HG02884 (cell line): ENCODE measurements around the gene FGF10.

Source experiments
- ATAC-seq: cut with Tn5 transposase; IDR thresholded peaks from one replicate; pipeline ENCODE4 v1.9.1; 2021; ENCODE audit warnings: mild to moderate bottlenecking, moderate library complexity; ENCODE audit not compliant: unreplicated experiment

FGF10 gene

GRCh38 chr5:44358421-44358820 lies 30.8 kb downstream of the FGF10 start:
- no peak for ATAC-seq

GRCh38 chr5:44356231-44356630 lies 33.0 kb downstream of the FGF10 start:
- no peak for ATAC-seq

DNA sequence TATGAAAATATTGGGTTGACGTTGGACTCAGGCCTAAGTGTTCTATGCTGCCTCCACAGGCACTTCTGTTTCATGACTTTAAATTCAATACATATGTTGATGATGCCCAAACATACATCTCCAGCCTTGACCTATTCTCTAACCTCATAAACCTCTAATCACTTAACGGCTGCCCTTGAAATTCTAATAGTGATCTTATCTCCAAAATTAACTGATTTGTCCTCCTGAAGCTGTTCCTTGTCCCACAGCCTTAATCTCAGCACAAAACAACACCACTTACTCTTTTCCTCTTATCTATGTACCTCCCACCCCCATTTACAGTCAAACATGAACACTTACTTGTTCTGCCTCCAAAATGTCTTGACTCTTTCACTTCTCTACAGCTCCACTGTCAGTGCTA lies 43.3 kb downstream of the FGF10 start:
- ATAC-seq = no peak

GRCh38 chr5:44336708-44337107 lies 52.5 kb downstream of the FGF10 start:
- peak; percentile 61 for ATAC-seq

- ATAC-seq = no peak
These were observed 54.6 kb downstream of the FGF10 start for GRCh38 chr5:44334622-44335021.

- ATAC-seq = peak; percentile 73
These were observed 56.8 kb downstream of the FGF10 start for GRCh38 chr5:44332285-44332971.

GRCh38 chr5:44331471-44332050 lies 57.7 kb downstream of the FGF10 start:
- no peak for ATAC-seq

DNA sequence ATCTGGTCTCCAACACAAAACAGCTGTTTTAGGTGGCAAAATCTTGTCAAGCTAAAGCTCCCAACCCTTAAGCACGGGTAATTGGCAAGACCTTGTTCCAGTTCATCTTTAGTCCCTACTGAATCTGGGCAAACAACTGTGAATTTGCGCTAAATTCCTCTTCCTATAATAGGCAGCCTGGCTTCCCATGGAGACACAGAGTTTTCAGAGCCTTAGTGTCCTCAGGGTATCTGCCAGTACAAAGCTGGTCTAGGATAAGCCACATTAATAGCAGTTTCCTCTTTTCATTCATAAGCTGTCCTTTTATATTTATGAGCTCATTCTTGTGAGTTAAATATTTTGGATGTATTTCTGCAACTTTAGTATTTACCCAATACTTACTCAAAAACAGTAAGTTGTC lies 59.5 kb downstream of the FGF10 start:
- no peak for ATAC-seq

- no peak for ATAC-seq
These were observed 68.0 kb downstream of the FGF10 start for GRCh38 chr5:44321144-44321725.

GRCh38 chr5:44320188-44320587 lies 69.0 kb downstream of the FGF10 start:
- ATAC-seq = no peak

DNA sequence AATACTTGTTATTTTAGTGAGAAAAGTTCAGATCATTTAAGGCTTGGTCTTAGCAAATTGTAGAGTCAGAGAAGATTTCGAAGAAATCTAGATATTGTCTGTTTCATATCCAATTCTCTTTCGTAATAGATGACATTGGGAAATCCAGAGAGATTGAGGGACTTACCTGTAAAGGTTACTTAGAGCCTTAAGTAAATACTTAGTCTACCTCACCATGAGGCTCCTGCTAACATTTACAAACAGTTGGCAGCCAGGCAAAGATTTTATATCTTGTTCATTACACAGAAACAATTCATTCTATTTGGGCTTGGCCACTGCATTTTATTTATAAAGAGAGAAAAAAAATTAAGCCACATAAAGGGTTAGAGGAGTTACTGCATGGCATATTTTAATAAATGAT lies 70.3 kb downstream of the FGF10 start:
- no peak for ATAC-seq

GRCh38 chr5:44312374-44312773 lies 76.8 kb downstream of the FGF10 start:
- no peak for ATAC-seq

DNA sequence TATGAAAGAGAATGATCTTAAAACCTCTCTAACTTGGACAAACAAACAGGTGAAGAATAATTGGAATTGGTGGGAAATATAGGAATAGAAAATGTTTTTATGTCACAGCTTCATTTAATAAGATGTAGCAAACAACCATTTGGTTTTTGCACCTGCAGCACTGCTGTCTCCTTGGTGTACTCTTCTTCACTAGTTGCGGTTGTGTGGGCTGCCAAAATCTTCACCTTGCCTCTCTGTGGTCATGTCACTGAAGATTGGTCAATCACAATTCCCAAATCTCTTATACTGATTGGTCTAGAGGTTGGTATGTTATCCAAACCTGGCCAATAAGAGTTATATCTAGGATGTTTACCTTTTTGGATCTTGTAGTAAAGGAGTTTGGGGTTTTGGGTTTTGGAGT lies 88.7 kb downstream of the FGF10 start:
- ATAC-seq = no peak

DNA sequence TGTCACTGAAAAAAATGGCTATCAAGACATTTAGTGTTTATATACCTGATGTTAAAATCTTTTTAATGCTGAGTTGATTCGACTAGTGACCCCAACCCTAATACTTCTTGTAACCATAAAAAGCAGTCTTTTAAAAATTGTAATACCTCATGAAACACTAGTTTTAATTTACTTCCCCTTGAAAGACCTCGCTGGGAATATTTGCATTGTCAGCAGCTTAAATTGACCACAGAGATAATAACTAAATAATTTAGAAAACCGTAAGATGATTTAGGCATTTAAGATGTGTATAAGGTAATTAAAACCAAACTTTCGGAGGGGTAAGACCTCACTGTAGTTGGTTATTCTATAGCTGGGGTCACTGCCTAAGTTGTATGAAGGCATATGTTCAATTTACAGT lies 89.8 kb downstream of the FGF10 start:
- no peak for ATAC-seq

- ATAC-seq = no peak
These were observed 94.7 kb downstream of the FGF10 start for GRCh38 chr5:44294516-44294915.

DNA sequence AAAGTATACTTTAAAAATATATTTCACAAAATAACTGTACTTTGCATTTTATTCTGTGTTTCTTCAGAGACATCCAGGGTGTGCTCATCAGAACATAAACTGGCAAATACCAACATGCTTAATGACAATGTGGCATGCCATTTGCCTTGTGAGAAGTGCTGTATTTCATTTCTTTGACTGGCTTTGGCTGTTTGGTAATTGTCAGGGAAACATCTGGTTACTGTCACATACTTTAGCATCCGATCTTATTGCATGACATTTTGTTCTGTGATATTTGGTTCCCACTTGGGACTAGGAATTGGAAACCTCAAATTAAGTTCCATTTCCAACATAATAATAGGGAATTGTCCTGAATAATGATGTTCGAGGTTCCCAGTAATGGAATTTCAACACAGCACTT lies 96.5 kb downstream of the FGF10 start:
- ATAC-seq = no peak

DNA sequence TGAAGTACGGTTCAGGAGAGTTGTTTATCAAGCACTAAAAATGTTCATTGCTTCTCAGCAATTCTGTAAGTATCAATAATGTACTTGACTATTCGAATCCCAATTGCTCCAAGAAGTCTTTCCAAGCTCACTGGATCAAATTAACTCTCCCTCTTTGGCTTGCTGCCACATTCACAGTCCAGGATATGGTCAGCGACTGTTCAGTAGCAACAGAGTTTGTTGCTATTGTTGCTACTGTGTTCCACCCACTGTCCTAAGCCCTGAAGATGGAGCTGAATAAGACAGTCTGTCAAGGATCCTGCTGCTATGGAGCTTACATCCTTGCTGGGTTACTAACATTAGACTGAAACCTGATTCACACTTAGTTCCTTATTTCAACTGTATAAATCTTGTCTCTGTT lies 110.8 kb downstream of the FGF10 start:
- no peak for ATAC-seq

GRCh38 chr5:44275908-44276307 lies 113.3 kb downstream of the FGF10 start:
- no peak for ATAC-seq

DNA sequence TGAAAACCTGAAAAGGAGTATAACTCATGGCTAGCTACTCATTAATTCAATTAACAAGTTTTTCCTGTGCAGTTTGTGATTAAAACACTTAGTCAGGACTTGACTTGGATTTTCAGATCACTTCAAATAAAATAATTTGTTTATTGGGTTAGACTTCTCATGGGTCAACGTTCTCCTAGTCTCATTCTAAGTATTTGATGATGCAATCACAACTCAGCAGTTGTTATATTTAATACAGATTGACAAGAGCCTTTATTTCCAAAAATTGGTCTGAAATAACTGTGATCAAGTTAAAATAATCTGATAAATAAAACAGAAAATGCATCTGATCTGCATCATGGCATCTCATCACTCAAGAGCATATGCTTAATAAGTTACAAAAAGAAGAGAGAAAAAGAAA lies 113.9 kb downstream of the FGF10 start:
- ATAC-seq = no peak

DNA sequence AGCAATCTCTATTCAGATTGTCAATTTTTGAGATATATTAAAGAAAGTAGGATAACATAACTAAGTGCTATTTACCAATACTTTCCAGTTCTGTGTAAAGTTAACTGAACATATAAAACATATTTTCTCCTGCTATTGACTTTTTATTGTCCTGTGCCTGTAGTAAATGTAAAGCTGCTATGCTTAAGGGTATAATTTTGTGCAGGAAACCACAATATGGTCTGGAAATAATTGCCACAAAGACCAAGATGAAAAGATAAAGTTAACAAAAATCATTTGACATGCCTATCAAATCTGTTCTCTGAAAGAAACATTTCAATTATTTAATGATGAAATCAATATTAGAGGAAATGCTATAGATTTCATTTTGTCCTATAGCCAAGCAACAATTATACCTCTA lies 121.3 kb downstream of the FGF10 start:
- no peak for ATAC-seq

- ATAC-seq = no peak
These were observed 122.2 kb downstream of the FGF10 start for GRCh38 chr5:44266882-44267576.

- ATAC-seq = no peak
These were observed 123.5 kb downstream of the FGF10 start for GRCh38 chr5:44265713-44266112.
